Activated CD4-positive, alpha-beta T cell treated with anti-CD3 and anti-CD28 coated beads for 48 hours (primary cell): Measurements from ENCODE around the gene PRDM16.
"Not testable (repeated sequence)": the region's sequence is repeated elsewhere in the genome, so short reads cannot be mapped to it uniquely, and the experiment has no call there.

Experiments used
- DNase-seq: peaks from one replicate; pipeline ENCODE4 v3.0.0-alpha.2; 2020

PRDM16 gene

GRCh38 chr1:3084726-3085125, 15.7 kb downstream of the PRDM16 start:
- no peak for DNase-seq

- DNase-seq: no peak
Observed at GRCh38 chr1:3085721-3086120, 16.7 kb downstream of the PRDM16 start.

- DNase-seq: no peak
Observed at GRCh38 chr1:3086272-3086974, 17.4 kb downstream of the PRDM16 start.

GRCh38 chr1:3087049-3087448, 18.0 kb downstream of the PRDM16 start:
- no peak for DNase-seq

DNA sequence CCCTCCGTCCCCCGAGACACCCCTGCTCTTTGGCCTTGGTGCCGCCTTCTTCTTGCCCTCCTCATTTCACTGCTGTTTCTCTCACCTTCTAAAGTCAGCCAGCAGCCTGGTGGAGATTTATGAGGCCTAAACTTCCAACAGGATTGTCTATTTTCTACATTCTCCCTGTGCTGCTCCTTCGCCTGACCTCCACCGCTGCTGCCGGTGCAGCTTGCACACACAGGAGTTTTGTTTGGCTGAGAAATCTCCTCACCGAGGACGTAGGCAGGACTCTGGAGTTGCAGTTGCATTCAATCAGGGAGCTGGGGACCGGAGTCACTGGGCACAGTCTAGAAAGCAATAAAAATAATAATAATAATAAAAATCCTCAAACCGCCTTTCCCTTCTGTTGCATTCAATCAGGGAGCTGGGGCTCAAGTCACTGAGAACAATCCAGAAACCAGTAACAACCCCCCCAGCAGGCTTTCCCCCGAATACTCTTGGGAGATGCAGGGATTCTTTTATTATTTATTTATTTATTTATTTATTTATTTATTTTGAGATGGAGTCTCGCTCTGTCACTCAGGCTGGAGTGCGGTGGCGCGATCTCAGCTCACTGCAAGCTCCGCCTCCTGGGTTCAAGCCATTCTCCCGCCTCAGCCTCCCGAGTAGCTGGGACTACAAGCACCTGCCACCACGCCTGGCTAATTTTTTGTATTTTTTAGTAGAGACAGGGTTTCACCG, 19.1 kb downstream of the PRDM16 start:
- DNase-seq: not testable (repeated sequence)

- DNase-seq: no peak
Observed at GRCh38 chr1:3089490-3089889, 20.5 kb downstream of the PRDM16 start.

DNA sequence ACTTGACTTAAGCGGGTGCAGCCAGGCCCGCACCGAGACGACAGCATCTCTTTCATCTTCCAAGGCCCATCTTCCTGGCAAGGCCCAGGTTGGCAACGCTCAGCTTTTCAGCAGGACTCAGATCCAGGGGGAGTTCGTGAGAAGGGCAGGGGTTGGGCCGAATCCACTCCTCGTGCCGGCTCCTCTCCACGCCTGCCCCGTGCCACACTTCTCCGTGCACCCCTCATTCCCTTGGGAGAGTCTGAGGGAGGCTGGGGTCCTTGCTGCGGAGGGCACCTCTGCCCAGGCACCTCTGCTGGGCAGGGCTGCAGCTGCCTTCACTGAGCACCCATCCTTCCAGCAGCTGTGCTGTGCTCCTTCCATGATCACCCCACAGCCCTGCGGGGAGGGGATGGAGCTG, 22.3 kb downstream of the PRDM16 start:
- DNase-seq: no peak

GRCh38 chr1:3092530-3092929, 23.5 kb downstream of the PRDM16 start:
- no peak for DNase-seq

DNA sequence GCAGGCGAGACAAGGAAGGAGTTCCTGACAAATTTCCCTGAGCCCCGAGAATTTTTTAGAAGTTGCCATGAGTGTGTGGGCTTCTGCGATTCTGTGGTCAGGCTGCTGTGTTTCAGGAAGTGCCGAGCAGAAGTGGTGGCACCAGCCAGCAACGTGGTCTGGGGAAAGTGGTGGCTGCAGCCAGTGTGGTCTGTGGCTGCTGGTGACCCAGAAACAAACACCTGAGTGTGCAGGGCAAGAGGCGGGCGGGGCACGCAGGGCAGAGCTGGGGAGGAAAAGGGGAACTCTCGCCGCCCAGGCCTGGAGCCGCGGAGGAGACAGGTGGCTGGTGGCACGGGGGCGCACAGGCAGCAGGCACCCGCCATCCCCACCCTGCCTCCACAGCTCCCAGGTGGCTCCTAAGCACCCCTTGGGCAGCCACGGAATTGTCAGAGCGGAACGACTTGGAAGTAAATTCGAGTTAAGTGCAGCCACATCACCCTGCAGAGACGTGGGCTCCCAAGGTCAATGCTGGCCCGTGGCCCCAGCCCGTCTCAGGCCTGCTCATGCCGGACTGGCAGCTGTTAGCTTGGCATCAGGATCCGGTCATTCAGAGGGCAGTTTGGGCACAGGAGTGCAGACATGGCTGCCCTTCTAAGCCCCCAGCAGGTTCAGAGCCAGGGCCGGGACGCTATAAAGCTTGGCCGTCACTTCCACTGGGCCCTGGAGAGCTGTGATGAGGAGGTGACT, 25.1 kb downstream of the PRDM16 start:
- DNase-seq: no peak

DNA sequence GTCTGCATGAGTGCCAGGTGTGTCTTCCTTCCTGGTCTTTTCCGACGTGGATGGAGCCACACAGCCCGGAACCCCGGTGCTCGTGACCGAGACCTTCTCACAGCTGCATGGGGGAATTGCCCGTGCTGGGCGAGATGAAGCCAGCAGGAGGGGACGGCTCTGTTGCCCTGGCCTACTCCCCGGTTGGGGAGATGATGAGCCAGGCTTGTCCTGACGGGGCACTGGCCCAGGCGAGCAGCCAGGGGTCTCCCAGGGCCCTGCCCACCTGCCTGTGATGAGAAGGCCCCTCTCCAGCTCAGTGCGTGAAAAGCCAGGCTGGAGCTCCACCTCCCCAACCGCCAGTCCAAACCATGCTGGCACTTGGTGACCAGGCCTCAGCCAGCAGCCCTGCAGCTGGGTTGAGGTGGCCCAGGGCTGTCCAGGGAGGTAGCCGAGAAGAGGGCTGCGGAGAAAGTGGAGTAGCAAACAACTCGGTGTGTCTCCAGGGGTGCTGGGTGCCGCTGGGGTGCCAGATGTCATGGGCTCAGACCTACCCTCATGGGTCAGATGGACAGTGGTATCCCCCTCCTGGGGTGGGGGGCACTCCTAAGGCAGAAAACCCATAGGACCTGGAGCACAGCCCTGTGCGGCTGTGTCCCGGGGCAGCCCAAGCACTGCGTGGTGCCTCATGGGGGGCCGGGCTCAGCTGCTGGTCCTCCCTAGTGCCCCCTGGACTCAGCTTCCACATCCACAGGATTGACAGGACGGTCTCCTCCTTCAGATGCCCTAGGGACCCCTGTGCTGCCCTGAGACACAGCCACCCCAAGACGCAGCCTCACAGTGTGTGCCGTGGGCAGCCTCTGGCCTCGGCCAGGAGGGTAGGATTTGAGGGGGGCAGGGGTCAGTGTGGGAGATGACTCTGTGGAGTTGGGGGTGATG, 26.1 kb downstream of the PRDM16 start:
- no peak for DNase-seq

DNA sequence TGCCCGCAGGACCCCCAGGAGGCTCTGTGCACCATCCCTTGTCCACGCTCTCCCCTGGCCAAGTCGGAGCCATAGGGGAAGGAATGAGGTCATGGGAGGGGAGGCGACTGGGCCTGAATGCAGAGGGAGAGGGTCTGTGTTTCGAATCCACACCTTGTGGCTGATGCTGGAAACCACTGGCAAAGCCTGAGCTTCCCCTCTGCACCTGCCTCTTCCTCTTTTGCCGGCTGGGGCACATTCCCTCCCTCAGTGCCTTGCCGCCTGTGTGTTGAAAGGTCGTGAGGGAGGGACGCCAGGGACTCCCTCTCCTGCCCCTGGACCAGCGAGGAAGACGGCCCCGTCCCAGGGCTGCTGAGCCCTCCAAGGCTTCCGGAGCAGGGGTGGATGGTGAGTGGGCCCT, 27.3 kb downstream of the PRDM16 start:
- DNase-seq: no peak

- DNase-seq: no peak
Observed at GRCh38 chr1:3097231-3097630, 28.2 kb downstream of the PRDM16 start.

DNA sequence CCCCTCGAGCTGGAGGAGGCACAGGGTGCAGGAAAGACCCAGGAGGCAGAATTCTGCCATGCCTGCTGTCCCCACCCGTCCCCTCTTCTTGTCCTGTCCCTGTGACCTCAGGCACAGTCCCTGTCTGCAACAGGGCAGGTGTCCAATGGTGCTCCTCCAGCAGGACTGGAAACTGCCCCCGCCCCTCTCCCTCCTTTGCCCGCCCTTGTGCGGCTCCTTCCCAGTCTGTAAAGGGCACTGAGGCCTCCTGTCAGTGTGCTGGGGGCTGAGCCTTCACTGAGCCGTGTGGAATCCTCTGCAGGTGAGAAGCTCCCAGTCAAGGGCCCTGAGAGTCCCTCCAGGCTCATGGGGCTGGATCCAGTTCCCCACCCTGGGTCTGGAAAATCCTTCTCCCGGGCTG, 28.9 kb downstream of the PRDM16 start:
- DNase-seq: no peak

DNA sequence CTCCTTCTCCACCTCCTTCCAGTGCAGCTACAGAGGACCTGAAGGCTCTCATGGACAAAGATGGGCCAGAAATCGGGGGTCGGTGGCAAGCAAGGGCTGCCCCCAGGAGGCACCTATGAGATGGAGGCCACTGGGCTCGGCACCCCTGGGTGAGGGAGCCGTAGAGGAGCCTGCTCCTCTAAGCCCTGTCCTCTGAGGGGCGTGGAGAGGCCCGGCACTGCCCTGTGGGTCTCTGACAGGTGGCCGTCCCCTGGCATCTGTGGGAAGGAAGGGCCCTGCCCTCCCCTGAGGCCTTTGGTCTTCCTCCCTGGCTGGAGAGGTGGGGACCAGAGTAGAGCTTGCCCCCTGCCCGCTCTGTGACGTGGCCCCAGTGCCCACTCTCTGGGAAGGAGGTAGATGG, 30.9 kb downstream of the PRDM16 start:
- DNase-seq: no peak

GRCh38 chr1:3101124-3101939, 32.3 kb downstream of the PRDM16 start:
- no peak for DNase-seq

- DNase-seq: no peak
Observed at GRCh38 chr1:3102641-3103040, 33.6 kb downstream of the PRDM16 start.

DNA sequence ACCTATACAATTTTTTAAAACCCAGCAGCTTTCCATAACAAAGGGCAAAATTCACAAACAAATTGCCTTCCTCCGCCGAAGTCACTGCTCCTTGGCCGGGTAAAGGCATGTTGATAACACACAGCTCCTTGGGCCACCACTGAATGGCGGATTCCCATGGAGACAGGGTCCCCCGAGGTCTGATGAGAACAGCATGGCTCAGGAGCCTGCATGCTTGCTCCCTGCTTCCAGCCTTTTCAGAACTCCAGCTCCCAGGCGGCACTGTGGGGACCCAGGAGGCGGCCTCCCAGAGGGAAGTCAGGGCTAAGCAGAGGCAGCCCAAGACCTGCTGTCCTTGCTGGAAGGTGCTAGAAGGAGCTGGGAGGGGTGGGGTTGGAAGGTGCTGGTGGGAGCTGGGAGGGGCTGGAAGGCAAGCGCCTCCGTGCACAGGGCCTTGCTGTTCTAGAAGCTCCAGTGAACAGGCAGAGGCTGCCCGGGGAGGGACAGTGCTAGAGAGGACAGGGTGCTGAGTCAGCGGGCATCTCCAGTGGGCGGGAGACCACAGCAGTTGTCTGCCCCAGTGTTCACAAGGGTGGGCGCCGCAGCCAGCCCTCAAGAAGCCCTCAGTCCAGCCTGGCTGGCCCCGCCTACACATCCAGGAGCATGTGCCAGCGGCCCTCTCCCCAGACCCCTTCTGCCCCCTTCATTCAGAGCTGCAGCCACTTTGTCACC, 35.1 kb downstream of the PRDM16 start:
- DNase-seq: no peak

- no peak for DNase-seq
Observed at GRCh38 chr1:3105167-3105863, 36.3 kb downstream of the PRDM16 start.

GRCh38 chr1:3106216-3106615, 37.2 kb downstream of the PRDM16 start:
- DNase-seq: no peak

GRCh38 chr1:3107201-3107600, 38.2 kb downstream of the PRDM16 start:
- no peak for DNase-seq

- DNase-seq: no peak
Observed at GRCh38 chr1:3109355-3109754, 40.4 kb downstream of the PRDM16 start.
